Endothelial cell of umbilical vein (primary cell): ENCODE measurements around the gene WDR43. TPM values are rescaled to one million over a fixed set of nuclear protein-coding genes. Genes with fewer than 3 reads are reported as not detected.

Experiments
- BruUV-seq: library from RNA; stranded (reverse); fragments of 400-500 nt; replicated peaks from 2 replicates; lab custom pipeline; 2021; lab: Mats Ljungman, UMichigan
- CTCF ChIA-PET: fragments of 300-600, 350-600 bp; sonication (Branson Sonifier 250); formaldehyde crosslinking; loops from one replicate; lab custom pipeline; 2021; ENCODE audit warnings: antibody characterized with exemption, inconsistent platforms; lab: Charles Lee
- POLR2A ChIA-PET: fragments of 300-600, 350-600 bp; sonication (Branson Sonifier 250); formaldehyde crosslinking; loops from one replicate; lab custom pipeline; 2021; ENCODE audit warnings: antibody characterized with exemption, inconsistent platforms; lab: Charles Lee
- DNase-seq: peaks from one replicate; pipeline ENCODE4 v3.0.0-alpha.2; 2011; ENCODE audit warnings: low read depth, low spot score
- FAIRE-seq: peaks from 2 replicates; lab custom pipeline; 2011; peaks lifted over from hg19 to GRCh38; lab: Jason Lieb, UNC
- H2AFZ ChIP-seq: 2 replicates; pipeline ENCODE4 v1.6.0; 2012; ENCODE audit warnings: low read depth, low read length, control low read depth, inconsistent platforms
- H3K27ac ChIP-seq: 2 replicates; pipeline ENCODE4 v1.5.1; 2011; ENCODE audit warnings: low read depth, mild to moderate bottlenecking, control low read depth, low read length, moderate library complexity; ENCODE audit not compliant: insufficient read depth
- H3K27me3 ChIP-seq, 2 experiments: 2 replicates each; pipeline versions ENCODE4 v1.6.0 to v1.6.1; 2011; ENCODE audit warnings: low read length in 2 of 2, mixed read lengths in 1 of 2; ENCODE audit not compliant: control insufficient read depth in 2 of 2, insufficient read depth in 2 of 2
- H3K36me3 ChIP-seq, 2 experiments: 2 replicates in 1 of 2; 3 replicates in 1 of 2; pipeline ENCODE4 v1.5.1; 2011; ENCODE audit warnings: low read length in 2 of 2, mild to moderate bottlenecking in 1 of 2, moderate library complexity in 1 of 2; ENCODE audit not compliant: control insufficient read depth in 2 of 2, insufficient read depth in 2 of 2; ENCODE audit errors: extremely low read depth in 1 of 2
- H3K4me1 ChIP-seq: 3 replicates; pipeline ENCODE4 v1.5.1; 2011; ENCODE audit warnings: mild to moderate bottlenecking, low read length; ENCODE audit not compliant: control insufficient read depth, insufficient read depth; ENCODE audit errors: extremely low read depth
- H3K4me2 ChIP-seq: 2 replicates; pipeline ENCODE4 v1.6.1; 2011; ENCODE audit warnings: low read length, control low read depth, mixed read lengths; ENCODE audit not compliant: insufficient read depth
- H3K4me3 ChIP-seq, 3 experiments: fragments of 200-600 bp in 1 of 3; sonication (generic), shearing (Covaris generic) in 1 of 3; replicated peaks in 1 of 3; 2 replicates each; pipeline ENCODE4 v1.5.1; 2011 to 2016; ENCODE audit warnings: control low read depth in 3 of 3, low read length in 3 of 3, mild to moderate bottlenecking in 2 of 3, inconsistent platforms in 1 of 3, low read depth in 1 of 3, moderate library complexity in 1 of 3; ENCODE audit not compliant: insufficient read depth in 1 of 3
- H3K79me2 ChIP-seq: 2 replicates; pipeline ENCODE4 v1.6.0; 2012; ENCODE audit warnings: low read length, inconsistent platforms; ENCODE audit not compliant: control insufficient read depth, insufficient read depth
- H3K9ac ChIP-seq: replicated peaks from 2 replicates; pipeline ENCODE3; 2011; ENCODE audit warnings: low read length, control low read depth; ENCODE audit not compliant: insufficient read depth; ENCODE audit errors: extremely low read depth
- H3K9me1 ChIP-seq: replicated peaks from 3 replicates; pipeline ENCODE4 v1.6.0; 2011; ENCODE audit warnings: mild to moderate bottlenecking, low read length; ENCODE audit not compliant: control insufficient read depth, insufficient read depth; ENCODE audit errors: extremely low read depth
- H3K9me3 ChIP-seq: replicated peaks from 2 replicates; pipeline ENCODE4 v1.5.1; 2012; ENCODE audit warnings: low read length, inconsistent platforms; ENCODE audit not compliant: control insufficient read depth, insufficient read depth
- H4K20me1 ChIP-seq: replicated peaks from 2 replicates; pipeline ENCODE3; 2011; ENCODE audit warnings: mild to moderate bottlenecking, low read length; ENCODE audit not compliant: control insufficient read depth, insufficient read depth; ENCODE audit errors: extremely low read depth
- CTCF ChIP-seq, 2 donors: IDR thresholded peaks; 1 replicate in 1 of 2; 2 replicates in 1 of 2; pipeline ENCODE4 v1.5.1; 2011; ENCODE audit warnings: low read length in 2 of 2, mild to moderate bottlenecking in 2 of 2, moderate library complexity in 2 of 2, control low read depth in 1 of 2, inconsistent platforms in 1 of 2, low read depth in 1 of 2; ENCODE audit not compliant: insufficient read depth in 1 of 2; ENCODE audit errors: extremely low read depth in 1 of 2
- EZH2 ChIP-seq: IDR thresholded peaks from 2 replicates; pipeline ENCODE4 v1.6.1; 2012; ENCODE audit warnings: borderline replicate concordance, low read depth, mild to moderate bottlenecking, moderate library complexity, low read length, inconsistent platforms; ENCODE audit not compliant: severe bottlenecking
- FOS ChIP-seq: IDR thresholded peaks from 2 replicates; pipeline ENCODE4 v1.6.1; 2011; ENCODE audit warnings: mild to moderate bottlenecking, low read length, moderate library complexity, borderline replicate concordance; ENCODE audit not compliant: insufficient read depth
- GATA2 ChIP-seq: IDR thresholded peaks from 2 replicates; pipeline ENCODE4 v1.7.0; 2011; ENCODE audit warnings: low read depth, mild to moderate bottlenecking, moderate library complexity, mixed read lengths, low read length; ENCODE audit not compliant: insufficient read length, insufficient read depth
- JUN ChIP-seq: IDR thresholded peaks from 2 replicates; pipeline ENCODE4 v1.6.1; 2011; ENCODE audit warnings: borderline replicate concordance, low read depth; ENCODE audit not compliant: insufficient read length, insufficient read depth
- MAX ChIP-seq: IDR thresholded peaks from 2 replicates; pipeline ENCODE4 v1.6.1; 2011; ENCODE audit not compliant: insufficient read depth, insufficient read length
- MYC ChIP-seq: IDR thresholded peaks from one replicate; pipeline ENCODE4 v1.6.1; 2011; ENCODE audit warnings: mild to moderate bottlenecking, low read depth, low read length
- POLR2A ChIP-seq: IDR thresholded peaks from 2 replicates; pipeline ENCODE4 v1.6.1; 2012; ENCODE audit warnings: low read depth, mild to moderate bottlenecking, control low read depth, low read length
- POLR2AphosphoS5 ChIP-seq: IDR thresholded peaks from 2 replicates; pipeline ENCODE4 v1.6.1; 2012; ENCODE audit warnings: low read depth, mild to moderate bottlenecking, control low read depth, low read length, moderate library complexity; ENCODE audit not compliant: insufficient read depth
- dilution Hi-C: fragments of 300-500 bp; cut with MboI; formaldehyde crosslinking; loops from one replicate; pipeline ENCODE4 v1.15.0; 2019; ENCODE audit warnings: low sequenced_read_pairs; ENCODE audit not compliant: extremely low pct_ligation_motif_present
- intact Hi-C: fragments of 100-400 bp; cut with micrococcal nuclease; formaldehyde crosslinking; loops from one replicate; pipeline ENCODE4 v1.10.0; 2022
- polyA plus RNA-seq, 4 experiments: library from polyadenylated mRNA; depleted of rRNA in 3 of 4; stranded (reverse) in 3 of 4; unstranded in 1 of 4; fragments of >200 nt; gene quantifications; 2 replicates each; pipeline versions ENCODE4 v1.2.1 to v1.2.3, GENCODE V29; 2011 to 2012; ENCODE audit warnings: missing spikeins in 1 of 4
- total RNA-seq: library from RNA; stranded (reverse); gene quantifications from 2 replicates; pipeline ENCODE4 v1.2.3, GENCODE V29; 2021

WDR43 gene
- total and polyA plus RNA-seq, 2 donors (not counting 3 experiments of a cell fraction or from before 2014, with no cell fraction given), result 23.7 to 60.6 TPM

- no peak overlapping the region for H3K9ac ChIP-seq
- BruUV-seq, result no TSS peak
- dilution Hi-C loops, result no loop called here
- H3K27ac ChIP-seq, result no peak overlapping the region
- FAIRE-seq (no peak), DNase-seq (no peak)
- CTCF ChIA-PET, result interaction anchor here (1.1 kb wide), 1 partner anchor 277 kb away, joined by 3 read pairs; no protein-coding TSS in a partner anchor
- no peaks in the 10 kb centered on the region for H4K20me1 ChIP-seq
- H3K4me3 ChIP-seq, result no peak overlapping the region
- no peaks in the 10 kb centered on the region for H3K36me3 ChIP-seq
- H3K79me2 ChIP-seq, result peaks cover 30% of the 10 kb centered on the region
- peaks cover 2 to 8% of the 10 kb centered on the region in 2 experiments for H3K27me3 ChIP-seq
- TF ChIP-seq FOS, result no peak
- TF ChIP-seq JUN, result no peak
- no peak for TF ChIP-seq MAX
- TF ChIP-seq CTCF (IDR thresholded peaks at IDR 0.05; ENCODE audit: extremely low read depth in 1 of 2, insufficient read depth in 1 of 2, low read depth in 1 of 2, low read length in 2 of 2), result no peak
- no peak for TF ChIP-seq MYC
- no peak for TF ChIP-seq POLR2A
- TF ChIP-seq GATA2, result no peak
- TF ChIP-seq POLR2AphosphoS5, result no peak
- TF ChIP-seq EZH2, result no peak
- POLR2A ChIA-PET, result no interaction called here
- H3K9me3 ChIP-seq, result no peaks in the 10 kb centered on the region
- peaks cover 12% of the 10 kb centered on the region for H3K4me1 ChIP-seq
- no peak overlapping the region for H2AFZ ChIP-seq
- intact Hi-C loops, result no loop called here
- H3K9me1 ChIP-seq, result no peaks in the 10 kb centered on the region
- H3K4me2 ChIP-seq, result no peak overlapping the region
Measured at GRCh38 chr2:28871620-28872019, 22.8 kb upstream of the WDR43 start.
